CD4-positive, alpha-beta memory T cell (primary cell): ENCODE measurements around the gene SBF1. TPM values are rescaled to one million over a fixed set of nuclear protein-coding genes. Genes with fewer than 3 reads are reported as not detected.
"Not testable (repeated sequence)": the region's sequence is repeated elsewhere in the genome, so short reads cannot be mapped to it uniquely, and the experiment has no call there.

Experiments used
- CTCF ChIA-PET: fragments of 350-600 bp; sonication (Branson Sonifier 250); formaldehyde crosslinking; loops from one replicate; lab custom pipeline; 2021; ENCODE audit warnings: inconsistent platforms; ENCODE audit not compliant: partially characterized antibody; lab: Charles Lee
- POLR2A ChIA-PET: fragments of 350-600 bp; sonication (Branson Sonifier 250); formaldehyde crosslinking; loops from one replicate; lab custom pipeline; 2021; ENCODE audit not compliant: partially characterized antibody; lab: Charles Lee
- DNase-seq, 5 donors: peaks; one replicate each; pipeline versions ENCODE4 v3.0.0 to v3.0.0-alpha.2; 2020 to 2022; ENCODE audit warnings: mixed read lengths in 1 of 5
- H3K27ac ChIP-seq: one replicate; pipeline ENCODE4 v1.7.0; 2013; ENCODE audit warnings: low read depth, low read length
- H3K27me3 ChIP-seq: 2 replicates; pipeline ENCODE4 v1.7.0; 2013; ENCODE audit warnings: mild to moderate bottlenecking, low read length, moderate library complexity; ENCODE audit not compliant: insufficient read depth
- H3K36me3 ChIP-seq: 2 replicates; pipeline ENCODE4 v1.7.0; 2013; ENCODE audit warnings: mild to moderate bottlenecking, low read length, moderate library complexity; ENCODE audit not compliant: insufficient read depth
- H3K4me1 ChIP-seq: 2 replicates; pipeline ENCODE4 v1.7.0; 2013; ENCODE audit warnings: mild to moderate bottlenecking, low read length, moderate library complexity; ENCODE audit not compliant: insufficient read depth
- H3K4me3 ChIP-seq, 2 donors: one replicate each; pipeline ENCODE4 v1.7.0; 2013; ENCODE audit warnings: low read length in 2 of 2, mild to moderate bottlenecking in 1 of 2
- H3K9me3 ChIP-seq, 2 donors: one replicate each; pipeline ENCODE4 v1.7.0; 2013; ENCODE audit warnings: low read length in 2 of 2, control low read depth in 1 of 2; ENCODE audit not compliant: control insufficient read depth in 1 of 2
- H3K27ac Mint-ChIP-seq, 7 donors: one replicate each; pipeline ENCODE4 v1.8.0; 2020 to 2021; ENCODE audit warnings: mixed read lengths in 7 of 7, mild to moderate bottlenecking in 6 of 7, inconsistent platforms in 3 of 7, moderate library complexity in 3 of 7
- H3K27me3 Mint-ChIP-seq, 2 donors: one replicate each; pipeline ENCODE4 v1.8.0; 2020 to 2021; ENCODE audit warnings: mixed read lengths in 2 of 2
- H3K36me3 Mint-ChIP-seq, 2 donors: one replicate each; pipeline ENCODE4 v1.8.0; 2020 to 2021; ENCODE audit warnings: mixed read lengths in 2 of 2, inconsistent platforms in 1 of 2, mild to moderate bottlenecking in 1 of 2
- H3K4me1 Mint-ChIP-seq, 4 donors: one replicate each; pipeline ENCODE4 v1.8.0; 2020 to 2021; ENCODE audit warnings: mixed read lengths in 4 of 4, mild to moderate bottlenecking in 1 of 4
- H3K4me3 Mint-ChIP-seq, 8 donors: one replicate each; pipeline ENCODE4 v1.8.0; 2020 to 2021; ENCODE audit warnings: mixed read lengths in 8 of 8, mild to moderate bottlenecking in 7 of 8, moderate library complexity in 6 of 8, inconsistent platforms in 3 of 8
- H3K9me3 Mint-ChIP-seq, 8 donors: one replicate each; pipeline ENCODE4 v1.8.0; 2020 to 2021; ENCODE audit warnings: mixed read lengths in 8 of 8, mild to moderate bottlenecking in 5 of 8, inconsistent platforms in 3 of 8, moderate library complexity in 1 of 8
- intact Hi-C: fragments of 100-400 bp; cut with micrococcal nuclease; formaldehyde crosslinking; loops from one replicate; pipeline ENCODE4 v1.15.1; 2023
- polyA plus RNA-seq, 2 donors: library from polyadenylated mRNA; unstranded; fragments of 300-500 nt; fragmentation: Illumina TruSeq; gene quantifications; one replicate each; pipeline ENCODE4 v1.2.3, GENCODE V29; 2021
- total RNA-seq, 2 experiments: library from RNA; stranded (reverse); gene quantifications; one replicate each; pipeline ENCODE4 v1.2.3, GENCODE V29; 2021

SBF1 gene
- total and polyA plus RNA-seq, 4 experiments from 2014 or later = 13.2 to 221 (median 130) TPM

- peaks cover 17% of the 10 kb centered on the region for H3K4me1 ChIP-seq
- peaks cover 15 to 38% of the 10 kb centered on the region in 2 donors for H3K36me3 Mint-ChIP-seq
- no peak for DNase-seq
- no peaks in the 10 kb centered on the region for H3K27me3 Mint-ChIP-seq
- CTCF ChIA-PET = interaction anchor here (1.9 kb wide), 1 partner anchor 41 kb away, joined by 6 read pairs; the partner anchor contains the start of gene SYCE3
- no peak overlapping the region for H3K27ac ChIP-seq
- intact Hi-C loops = no loop called here
- H3K4me1 Mint-ChIP-seq = peaks cover 6 to 15% (median 9%) of the 10 kb centered on the region in 4 donors
- no peaks in the 10 kb centered on the region for H3K27me3 ChIP-seq
- H3K36me3 ChIP-seq = peaks cover 46% of the 10 kb centered on the region
- H3K9me3 ChIP-seq = no peaks in the 10 kb centered on the region
- no peaks in the 10 kb centered on the region for H3K9me3 Mint-ChIP-seq
- no peak overlapping the region for H3K4me3 Mint-ChIP-seq
- no peak overlapping the region for H3K4me3 ChIP-seq
- H3K27ac Mint-ChIP-seq = peak overlapping the region in 1 of 7 donors; percentile 12
- POLR2A ChIA-PET = interaction anchor here (1.2 to 1.7 kb wide), 2 partner anchors 14 to 41 kb away, joined by 4 to 5 read pairs; partner anchors contain the start of genes LMF2, NCAPH2 and SYCE3
Observed at GRCh38 chr22:50521710-50522109, 46.9 kb upstream of the SBF1 start.

- Histone ChIP-seq H3K36me3 (peaks cover 46% of the 10 kb centered on the region), H3K4me3 (no peak overlapping the region), H3K27me3 (no peaks in the 10 kb centered on the region), H3K9me3 (no peaks in the 10 kb centered on the region), H3K27ac (no peak overlapping the region), H3K4me1 (peaks cover 14% of the 10 kb centered on the region)
- no peaks in the 10 kb centered on the region for H3K9me3 Mint-ChIP-seq
- intact Hi-C loops = no loop called here
- H3K27ac Mint-ChIP-seq = peak overlapping the region in 1 of 7 donors; percentile 86
- no peak for DNase-seq
- CTCF ChIA-PET = interaction anchor here (1.9 kb wide), 1 partner anchor 42 kb away, joined by 6 read pairs; the partner anchor contains the start of gene SYCE3
- peaks cover 15 to 43% of the 10 kb centered on the region in 2 donors for H3K36me3 Mint-ChIP-seq
- H3K4me3 Mint-ChIP-seq = no peak overlapping the region
- H3K4me1 Mint-ChIP-seq = peaks cover 6 to 13% (median 7%) of the 10 kb centered on the region in 4 donors
- POLR2A ChIA-PET = no interaction called here
- H3K27me3 Mint-ChIP-seq = no peaks in the 10 kb centered on the region
Observed at GRCh38 chr22:50520826-50521453, 46.1 kb upstream of the SBF1 start.

- H3K27me3 ChIP-seq, H3K4me3 ChIP-seq, DNase-seq, intact Hi-C loops, POLR2A ChIA-PET, H3K27me3 Mint-ChIP-seq, H3K27ac ChIP-seq, H3K9me3 ChIP-seq, H3K9me3 Mint-ChIP-seq, H3K4me3 Mint-ChIP-seq: not testable (repeated sequence)
- Histone ChIP-seq H3K4me1 (peaks cover 14% of the 10 kb centered on the region), H3K36me3 (peaks cover 46% of the 10 kb centered on the region)
- CTCF ChIA-PET = interaction anchor here (0.8 kb wide), 1 partner anchor 46 kb away, joined by 3 read pairs; no protein-coding TSS in a partner anchor
- H3K4me1 Mint-ChIP-seq = peaks cover 8 to 13% (median 9%) of the 10 kb centered on the region in 4 donors
- peaks cover 15 to 40% of the 10 kb centered on the region in 2 donors for H3K36me3 Mint-ChIP-seq
- peak overlapping the region in 2 of 7 donors; percentile 18 to 79 for H3K27ac Mint-ChIP-seq
Observed at GRCh38 chr22:50520184-50520583, 45.3 kb upstream of the SBF1 start.

GRCh38 chr22:50519151-50519550, 44.3 kb upstream of the SBF1 start:
- Mint-ChIP-seq H3K36me3 (peaks cover 12 to 41% of the 10 kb centered on the region in 2 donors), H3K4me1 (peaks cover 4 to 13% (median 7%) of the 10 kb centered on the region in 4 donors), H3K27me3 (no peaks in the 10 kb centered on the region), H3K4me3 (no peak overlapping the region), H3K27ac (peak overlapping the region in 1 of 7 donors; percentile 18), H3K9me3 (no peaks in the 10 kb centered on the region)
- no peak overlapping the region for H3K4me3 ChIP-seq
- no peak for DNase-seq
- intact Hi-C loops = no loop called here
- ChIA-PET POLR2A (no interaction called here), CTCF (interaction anchor here (1.0 kb wide), 1 partner anchor 21 kb away, joined by 3 read pairs; no protein-coding TSS in a partner anchor)
- H3K27ac ChIP-seq = no peak overlapping the region
- no peaks in the 10 kb centered on the region for H3K27me3 ChIP-seq
- H3K9me3 ChIP-seq = no peaks in the 10 kb centered on the region
- H3K4me1 ChIP-seq = peaks cover 4% of the 10 kb centered on the region
- H3K36me3 ChIP-seq = peaks cover 51% of the 10 kb centered on the region

GRCh38 chr22:50518606-50519005, 43.8 kb upstream of the SBF1 start:
- H3K27me3 Mint-ChIP-seq = no peaks in the 10 kb centered on the region
- H3K4me3 ChIP-seq = no peak overlapping the region
- H3K36me3 Mint-ChIP-seq = peaks cover 12 to 41% of the 10 kb centered on the region in 2 donors
- CTCF ChIA-PET = interaction anchor here (1.0 kb wide), 1 partner anchor 20 kb away, joined by 3 read pairs; no protein-coding TSS in a partner anchor
- H3K4me3 Mint-ChIP-seq = no peak overlapping the region
- H3K27me3 ChIP-seq = no peaks in the 10 kb centered on the region
- intact Hi-C loops = no loop called here
- H3K27ac Mint-ChIP-seq = no peak overlapping the region
- H3K9me3 ChIP-seq = no peaks in the 10 kb centered on the region
- peaks cover 51% of the 10 kb centered on the region for H3K36me3 ChIP-seq
- no peak overlapping the region for H3K27ac ChIP-seq
- H3K4me1 Mint-ChIP-seq = peaks cover 4 to 13% (median 7%) of the 10 kb centered on the region in 4 donors
- no peaks in the 10 kb centered on the region for H3K9me3 Mint-ChIP-seq
- POLR2A ChIA-PET = interaction anchor here (1.3 kb wide), 1 partner anchor 11 kb away, joined by 4 read pairs; the partner anchor contains the start of genes LMF2 and NCAPH2
- no peak for DNase-seq
- no peaks in the 10 kb centered on the region for H3K4me1 ChIP-seq

GRCh38 chr22:50517495-50518260, 42.8 kb upstream of the SBF1 start:
- CTCF ChIA-PET = interaction anchor here (1.1 kb wide), 1 partner anchor 8 kb away, joined by 3 read pairs; no protein-coding TSS in a partner anchor
- Histone ChIP-seq H3K27ac (no peak overlapping the region), H3K36me3 (peaks cover 42% of the 10 kb centered on the region), H3K27me3 (no peaks in the 10 kb centered on the region), H3K9me3 (no peaks in the 10 kb centered on the region), H3K4me1 (no peaks in the 10 kb centered on the region), H3K4me3 (no peak overlapping the region)
- H3K9me3 Mint-ChIP-seq = no peaks in the 10 kb centered on the region
- peaks cover 12 to 34% of the 10 kb centered on the region in 2 donors for H3K36me3 Mint-ChIP-seq
- intact Hi-C loops = no loop called here
- peaks cover 4 to 9% (median 7%) of the 10 kb centered on the region in 4 donors for H3K4me1 Mint-ChIP-seq
- H3K27ac Mint-ChIP-seq = peak overlapping the region in 1 of 7 donors; percentile 2
- POLR2A ChIA-PET = interaction anchor here (0.8 to 1.3 kb wide), 3 partner anchors 10 to 30 kb away, joined by 3 to 4 read pairs (median 4); partner anchors contain the start of genes LMF2 and NCAPH2
- no peak overlapping the region for H3K4me3 Mint-ChIP-seq
- DNase-seq = no peak
- no peaks in the 10 kb centered on the region for H3K27me3 Mint-ChIP-seq
